SHP77 treated with DMSO at 0.1 percent for 48 hours (cell line): Measurements from ENCODE around the gene CCDC88C.
"Not testable (repeated sequence)": the region's sequence is repeated elsewhere in the genome, so short reads cannot be mapped to it uniquely, and the experiment has no call there.

Source experiments
- DNase-seq: peaks from one replicate; lab custom pipeline; 2025; lab: John Stamatoyannopoulos, UW

Gene CCDC88C

DNA sequence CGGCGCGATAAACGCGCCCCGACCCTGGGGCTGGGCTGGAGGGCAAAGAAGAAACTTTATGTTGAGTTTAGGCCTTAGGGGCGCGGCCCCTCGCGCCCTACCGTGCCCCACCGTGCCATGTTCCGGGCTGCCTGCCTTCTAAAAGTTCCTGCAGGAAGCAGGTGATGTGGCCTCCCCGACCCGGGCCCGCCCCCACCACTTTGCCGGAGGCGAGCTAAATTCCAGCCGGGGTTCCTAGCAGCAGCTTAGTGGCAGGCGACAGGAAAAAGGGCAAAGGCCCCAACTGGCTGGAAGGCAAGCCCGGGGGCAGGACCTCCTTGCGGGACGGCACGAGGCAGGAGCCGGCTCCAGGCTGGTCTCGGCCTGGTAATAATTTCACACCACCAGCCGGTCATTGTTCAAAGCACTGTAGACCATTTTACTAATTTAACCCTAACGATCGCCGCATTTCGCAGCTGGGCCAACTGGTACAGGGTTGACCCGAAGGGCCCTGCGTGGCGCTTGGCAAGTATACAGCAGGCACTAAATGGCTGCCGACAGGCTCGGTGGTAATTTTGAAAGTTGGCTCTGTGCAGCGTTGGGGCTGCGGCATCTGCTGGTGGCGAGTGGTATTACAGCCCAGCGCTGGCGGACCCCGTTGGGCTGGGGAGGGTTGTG lies 895 bp upstream of the CCDC88C start:
- no peak for DNase-seq

DNA sequence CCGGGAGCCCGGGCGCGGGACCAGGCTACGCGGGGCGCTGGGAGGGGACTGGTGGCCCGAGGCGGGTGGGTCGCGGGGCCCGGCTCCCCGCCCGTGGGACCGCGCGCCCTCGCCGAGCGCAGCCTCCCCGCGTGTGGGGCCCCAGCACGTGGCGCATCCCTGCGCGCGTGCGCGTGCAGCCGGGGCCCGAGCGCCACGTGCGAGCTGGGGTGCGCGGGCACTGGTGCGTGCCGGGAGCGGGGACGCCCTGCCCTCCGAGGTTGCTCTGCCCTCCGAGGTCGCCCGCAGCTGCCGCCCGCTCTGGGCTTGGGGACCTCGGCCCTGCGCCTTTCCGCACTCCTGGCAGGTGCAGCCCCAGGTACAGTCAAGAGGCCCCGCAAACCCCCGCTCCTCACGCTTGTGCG lies 365 bp upstream of the CCDC88C start:
- no peak for DNase-seq

DNA sequence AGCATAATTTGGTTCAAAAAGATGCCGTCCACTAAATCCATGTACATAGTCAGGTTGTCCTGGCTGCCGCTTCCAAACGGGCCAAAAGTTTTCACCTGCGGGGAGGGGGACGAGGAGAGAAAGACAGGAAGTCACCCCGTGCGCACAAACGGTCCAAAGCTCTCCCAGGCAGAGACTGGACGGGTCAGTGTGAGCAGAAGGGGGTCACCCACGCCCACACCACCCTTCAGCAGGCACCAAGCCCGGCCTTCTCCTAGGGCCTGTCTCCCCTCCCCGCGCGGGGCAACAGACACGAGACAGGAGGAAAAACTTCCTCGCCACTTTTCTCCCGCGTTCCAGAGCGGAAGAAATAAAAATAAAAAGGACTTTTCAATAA lies 888 bp downstream of the CCDC88C start:
- no peak for DNase-seq

DNA sequence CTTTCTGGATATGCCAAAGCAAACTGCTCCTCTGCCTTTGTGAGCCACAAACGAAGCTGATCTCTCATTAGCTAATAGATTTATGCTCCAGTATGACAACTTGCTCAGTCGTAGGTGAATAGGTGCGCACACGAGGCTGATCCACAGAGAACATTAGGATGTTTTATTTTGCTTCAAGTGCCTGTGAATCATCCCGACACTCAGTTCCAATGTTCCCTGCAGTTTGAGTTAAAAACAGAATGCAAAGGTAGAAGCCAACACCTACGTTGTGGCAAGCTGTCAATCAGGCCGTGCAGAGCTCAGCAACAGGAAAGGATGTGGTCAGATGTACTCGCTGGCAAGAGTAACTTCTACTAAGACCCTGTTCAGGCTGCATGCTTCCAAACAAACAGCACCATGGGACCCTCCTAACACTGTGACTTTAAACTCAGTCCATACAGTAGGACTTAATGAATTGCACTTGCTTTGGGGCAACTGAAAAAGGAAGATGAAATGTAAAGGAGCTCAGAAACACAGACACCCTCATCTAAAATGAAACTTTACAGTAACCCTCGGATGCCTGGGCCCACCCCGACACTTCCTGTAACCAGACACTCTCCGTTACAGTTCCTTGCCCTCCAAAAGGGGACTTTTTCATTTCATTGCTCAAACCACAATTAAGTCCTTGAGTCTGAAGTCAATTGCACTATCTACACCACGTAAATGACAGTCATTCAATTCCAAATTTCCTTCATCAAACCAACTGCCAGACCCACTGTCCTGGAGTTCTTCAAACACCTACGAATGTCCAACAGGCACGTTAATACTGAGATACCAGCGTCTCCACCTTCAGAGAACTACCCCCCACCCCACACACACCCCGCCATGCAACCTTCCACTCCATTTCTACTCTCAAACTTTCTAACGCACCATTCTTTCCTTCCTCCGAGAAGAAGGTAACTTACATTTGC lies 1.6 kb downstream of the CCDC88C start:
- no peak for DNase-seq

DNA sequence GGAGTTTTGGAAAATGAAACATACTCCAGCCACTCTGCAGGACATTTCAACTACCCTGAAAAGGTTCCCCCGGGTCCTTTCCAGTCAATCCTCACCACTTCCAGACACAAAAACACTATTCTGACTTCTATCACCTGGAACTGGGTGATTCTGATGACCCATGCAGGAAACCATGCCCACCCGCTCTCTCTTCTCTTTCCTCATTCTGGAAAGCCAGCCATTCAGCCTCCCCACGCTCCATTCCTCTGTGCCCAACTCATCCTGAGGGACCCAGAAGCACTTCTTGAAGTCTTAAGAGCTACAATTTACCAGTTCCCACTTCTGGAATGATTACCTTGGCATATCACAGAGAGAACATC lies 3.2 kb downstream of the CCDC88C start:
- no peak for DNase-seq

DNA sequence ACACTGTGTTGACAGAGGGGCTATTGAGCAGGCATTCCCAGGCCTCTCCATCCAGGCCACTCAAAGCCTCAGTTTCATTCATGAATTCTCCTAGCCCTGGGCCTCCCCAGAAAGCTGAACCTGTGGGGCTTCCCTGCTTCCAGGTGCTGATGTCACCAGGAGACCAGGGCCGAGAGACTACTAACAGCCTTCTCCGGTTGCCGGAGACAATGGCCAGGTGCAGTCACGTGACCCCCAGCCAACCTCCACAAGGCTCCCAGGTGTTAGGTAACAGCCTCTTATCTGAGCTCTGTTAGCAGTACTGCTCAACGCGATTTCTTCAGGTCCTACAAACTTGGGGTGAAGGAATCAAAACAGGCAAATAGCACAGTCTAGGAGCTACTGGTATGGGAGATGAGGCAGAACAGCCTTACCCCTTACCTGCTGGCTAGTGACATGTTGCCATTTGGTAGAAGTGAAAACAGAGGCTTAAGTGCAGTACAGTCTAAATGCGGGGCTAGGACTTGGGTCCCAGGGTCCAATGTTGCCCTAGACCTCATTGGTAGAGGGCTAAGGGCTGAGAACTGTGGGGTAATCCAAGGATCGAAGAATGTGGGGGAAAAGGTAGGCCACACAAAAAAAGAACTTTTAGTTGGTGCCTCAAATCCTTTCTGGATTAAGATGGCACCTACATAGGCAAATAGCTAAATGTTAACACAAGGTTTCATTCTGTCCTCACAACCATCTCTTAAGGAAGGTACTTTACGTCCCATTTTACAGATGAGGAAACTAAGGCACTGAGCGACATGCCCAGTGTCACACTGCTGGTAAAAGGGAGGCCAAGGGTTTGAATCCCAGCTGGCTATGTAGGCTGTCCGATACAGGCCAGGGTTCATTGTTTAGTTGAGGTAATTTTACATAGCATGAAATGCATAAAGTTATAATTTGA lies 3.8 kb downstream of the CCDC88C start:
- DNase-seq = no peak

DNA sequence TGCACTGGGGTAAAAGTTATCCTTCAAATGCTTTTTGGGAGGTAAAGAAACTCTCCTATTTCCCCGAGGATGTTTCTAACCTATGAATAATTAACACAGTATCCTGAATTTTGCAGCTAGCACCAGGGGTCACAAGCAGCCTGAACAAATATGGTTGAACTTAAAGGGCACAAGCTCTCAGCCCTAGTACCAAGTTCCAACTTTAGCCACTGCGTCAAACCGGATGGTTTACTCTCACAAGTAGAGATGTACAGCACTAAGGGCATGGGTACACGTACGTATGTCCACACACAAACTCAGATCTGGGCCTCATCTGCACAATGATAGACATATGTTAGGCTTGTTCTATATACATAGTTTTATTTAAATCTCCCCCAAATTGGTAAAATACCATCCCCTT lies 4.7 kb downstream of the CCDC88C start:
- DNase-seq = no peak

DNA sequence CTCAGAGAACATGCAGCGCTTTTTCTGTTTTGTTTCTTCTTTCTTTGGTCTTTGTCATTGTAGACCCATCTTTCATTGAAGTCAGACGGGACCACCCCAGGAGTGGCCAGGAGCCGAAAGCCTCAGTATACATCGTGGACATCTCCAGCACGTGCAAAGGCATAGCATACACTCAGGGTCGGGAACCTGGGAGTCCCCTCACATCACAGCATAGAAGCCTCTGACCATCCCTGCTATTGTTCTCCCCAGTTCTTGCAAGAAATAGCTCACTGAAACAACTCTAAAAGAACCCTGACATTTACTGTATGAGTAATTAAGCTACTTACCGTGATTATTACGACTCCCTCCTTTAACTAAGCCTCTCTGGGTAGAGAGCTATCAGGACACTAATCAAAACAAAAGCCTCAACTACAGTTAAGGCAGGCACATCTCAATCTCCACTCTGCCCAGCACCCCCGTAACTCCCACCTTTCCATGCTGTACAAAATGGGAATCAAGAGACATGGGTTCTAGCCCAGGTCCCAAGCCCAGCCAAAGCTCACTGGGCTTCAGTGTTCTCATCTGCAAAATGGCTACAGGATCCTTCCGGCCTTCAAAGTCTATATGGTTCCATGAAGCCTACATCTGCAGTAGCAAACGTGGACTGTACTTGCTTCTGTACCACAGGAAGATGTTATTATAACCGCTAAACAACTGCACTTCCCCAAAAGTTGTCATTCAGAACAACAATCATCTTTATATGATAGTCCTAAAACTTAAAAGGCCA lies 6.7 kb downstream of the CCDC88C start:
- DNase-seq = no peak

DNA sequence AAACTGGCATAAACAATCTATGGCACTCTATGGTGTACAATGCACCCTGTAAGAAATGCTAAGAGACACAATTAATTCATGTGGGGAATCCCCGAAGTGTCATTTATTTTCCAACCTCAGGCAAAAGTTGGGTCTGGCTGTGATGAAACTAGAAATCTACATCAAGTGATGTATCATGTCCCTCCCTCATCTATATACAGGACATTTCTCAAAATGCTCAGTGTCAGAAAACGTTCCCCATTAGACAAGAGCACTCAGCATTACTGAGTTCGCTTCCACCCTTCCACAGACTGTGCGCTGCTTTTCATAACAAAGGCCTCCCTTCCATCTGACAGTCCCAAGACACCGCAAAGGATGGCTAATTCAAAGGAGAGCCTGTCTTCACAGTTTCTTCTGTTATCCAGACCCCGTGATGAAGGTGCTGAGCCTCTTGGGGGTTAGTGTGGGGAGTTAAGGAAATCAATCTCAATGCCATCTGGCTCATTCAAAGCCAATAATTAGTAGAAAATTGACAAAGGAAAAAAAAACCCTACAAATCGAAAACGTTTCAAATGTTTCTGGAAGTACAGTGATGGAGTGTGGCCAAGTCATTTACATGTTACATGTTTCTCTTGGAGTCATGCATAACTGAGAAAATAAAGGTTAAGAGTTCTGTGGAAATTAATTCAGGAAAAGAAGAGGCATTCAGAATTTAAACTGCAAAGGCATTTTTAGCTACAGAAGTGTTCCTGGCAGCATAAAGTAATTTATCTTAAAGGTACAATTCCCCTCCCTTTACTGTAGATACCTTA lies 7.5 kb downstream of the CCDC88C start:
- no peak for DNase-seq

DNA sequence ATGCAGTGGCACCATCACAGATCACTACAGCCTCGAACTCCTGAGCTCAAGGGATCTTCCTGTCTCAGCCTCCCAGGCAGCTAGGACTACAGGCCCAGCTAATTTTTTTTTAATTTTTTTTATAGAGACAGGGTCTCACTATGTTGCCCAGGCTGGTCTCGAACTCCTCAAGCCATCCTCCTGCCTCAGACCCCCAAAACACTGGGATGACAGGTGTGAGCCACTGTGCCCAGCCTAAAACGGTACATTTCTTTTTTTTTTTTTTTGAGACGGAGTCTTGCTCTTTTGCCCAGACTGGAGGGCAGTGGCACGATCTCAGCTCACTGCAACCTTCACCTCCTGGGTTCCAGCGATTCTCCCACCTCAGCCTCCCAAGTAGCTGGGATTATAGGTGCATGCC lies 8.4 kb downstream of the CCDC88C start:
- not testable (repeated sequence) for DNase-seq

DNA sequence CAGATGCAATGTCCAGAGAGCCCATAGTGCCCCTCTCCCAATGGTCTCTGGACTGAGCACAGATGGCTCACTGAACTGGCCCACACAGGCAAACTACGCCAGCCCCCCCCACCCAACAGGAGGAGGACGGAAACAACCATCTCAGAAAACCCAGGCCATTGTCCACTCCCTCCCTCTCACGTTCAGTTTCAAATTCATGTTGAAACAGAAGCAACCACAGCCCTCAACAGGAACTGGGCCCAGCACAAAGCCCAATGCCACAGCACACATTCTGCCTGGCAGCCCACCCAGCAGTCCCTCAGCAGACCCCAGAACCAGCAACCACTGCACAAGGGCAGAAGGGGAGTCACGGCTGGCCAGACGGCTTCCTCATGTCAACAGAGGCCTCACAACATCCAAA lies 10.6 kb downstream of the CCDC88C start:
- no peak for DNase-seq

DNA sequence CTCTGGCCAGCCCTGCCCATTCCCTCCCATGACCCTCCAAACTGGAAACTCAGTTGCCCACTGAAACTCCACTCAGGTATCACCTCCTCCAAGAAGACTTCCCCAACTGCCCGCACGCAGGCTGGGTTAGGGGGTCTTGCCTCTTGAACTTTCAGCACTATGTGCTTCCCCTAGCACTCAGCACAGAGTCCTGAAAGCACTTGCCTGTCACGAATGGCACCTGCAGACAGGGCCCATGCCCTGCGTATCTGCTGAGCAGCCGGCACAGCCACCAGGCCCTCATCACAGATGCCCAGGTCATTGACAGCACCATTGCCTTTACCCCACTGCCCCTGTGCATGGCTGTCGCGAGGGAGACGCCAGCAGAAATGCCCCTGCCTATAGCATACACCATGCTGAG lies 11.2 kb downstream of the CCDC88C start:
- no peak for DNase-seq

DNA sequence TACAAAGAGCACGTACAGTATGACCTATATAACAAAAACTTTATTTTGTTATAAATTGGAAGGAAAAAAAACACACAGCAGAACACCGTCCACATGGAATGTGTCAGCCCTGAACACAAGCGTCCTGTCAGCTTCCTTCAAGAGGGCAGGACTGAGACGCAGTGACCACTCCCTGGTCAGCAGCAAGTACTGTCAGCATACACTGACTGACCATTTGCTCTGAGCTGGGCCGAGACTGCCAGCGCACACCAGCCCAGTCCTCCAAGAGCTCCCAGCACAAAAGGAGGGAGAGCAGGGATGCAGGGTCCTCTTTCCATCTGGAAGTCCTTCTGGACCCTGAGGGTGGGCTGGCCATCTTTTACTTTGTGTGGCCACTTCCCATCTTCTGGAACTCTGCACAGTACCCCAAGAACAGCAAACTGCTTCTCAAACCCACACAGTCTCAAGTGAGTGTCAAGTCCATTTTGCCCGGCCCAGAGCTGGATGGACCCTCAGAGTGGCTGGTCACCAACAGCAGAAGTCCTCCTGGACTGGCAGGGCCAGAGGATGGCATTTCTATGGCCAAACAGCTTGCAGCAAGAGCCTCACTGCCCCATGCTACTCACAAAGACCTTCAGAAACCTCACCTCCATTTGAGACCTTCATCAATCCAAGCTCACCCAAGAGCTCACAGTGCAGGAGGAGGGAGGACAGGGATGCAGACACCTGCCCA lies 11.7 kb downstream of the CCDC88C start:
- DNase-seq = no peak

DNA sequence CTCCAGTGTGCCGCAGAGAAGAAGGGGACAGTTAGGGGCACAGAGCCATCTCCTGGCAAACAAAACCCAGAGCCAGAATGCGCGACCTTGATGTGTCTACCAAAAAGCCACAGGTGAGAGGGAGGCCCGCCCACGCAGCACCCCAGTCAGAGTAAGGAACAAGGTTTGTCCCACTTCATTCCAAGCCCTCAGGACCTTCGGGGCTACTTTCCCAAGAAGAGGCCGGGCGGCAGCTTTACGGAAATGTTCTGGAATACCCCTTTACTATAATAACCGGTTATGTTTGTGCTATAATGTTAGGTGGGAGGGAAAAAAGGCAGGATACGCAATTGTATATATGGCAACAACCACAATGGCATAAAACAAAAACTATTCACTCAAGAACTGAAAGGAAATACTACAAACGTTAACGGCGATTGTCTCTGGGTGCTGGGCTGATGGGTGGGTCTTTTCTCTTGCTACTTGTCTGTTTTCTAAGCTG lies 12.3 kb downstream of the CCDC88C start:
- no peak for DNase-seq

DNA sequence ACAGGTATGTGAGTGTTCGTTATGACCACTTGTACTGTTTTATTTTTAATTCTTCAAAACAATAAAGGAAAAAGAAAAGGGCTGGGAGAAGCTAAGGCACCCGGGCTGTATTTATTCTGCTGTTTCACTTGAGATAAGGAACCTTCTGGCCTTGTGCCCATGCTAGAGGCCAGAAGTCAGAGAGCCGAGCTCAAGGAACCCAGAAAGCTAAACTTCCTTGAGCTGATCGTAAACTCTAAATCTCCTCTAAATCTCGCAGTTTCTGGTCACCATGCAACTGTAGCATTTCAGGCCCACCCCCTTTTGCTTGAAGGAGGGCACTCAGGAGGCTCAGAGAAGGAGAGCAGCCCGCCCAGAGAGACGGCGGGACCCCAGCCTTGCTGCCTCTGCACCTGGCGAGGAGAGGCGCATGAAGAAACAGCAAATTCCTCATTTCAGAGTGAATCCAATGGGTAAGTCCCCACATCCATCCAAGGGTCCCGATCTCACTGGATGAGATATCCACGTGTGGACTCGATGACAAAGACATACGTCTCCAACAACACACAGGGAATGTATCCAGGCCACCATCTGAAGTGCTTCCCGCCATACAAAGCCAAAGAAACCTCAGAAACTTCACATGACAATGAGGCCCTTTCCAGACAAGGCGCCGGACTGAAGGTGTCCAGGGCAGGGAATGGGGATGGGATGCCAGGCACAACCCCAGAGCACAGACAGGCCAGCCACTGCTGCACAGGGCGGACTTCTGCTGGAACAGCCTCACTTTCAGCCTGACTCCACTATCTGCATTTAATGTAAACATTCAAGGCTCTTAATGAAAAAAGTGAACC lies 14.6 kb downstream of the CCDC88C start:
- no peak for DNase-seq

DNA sequence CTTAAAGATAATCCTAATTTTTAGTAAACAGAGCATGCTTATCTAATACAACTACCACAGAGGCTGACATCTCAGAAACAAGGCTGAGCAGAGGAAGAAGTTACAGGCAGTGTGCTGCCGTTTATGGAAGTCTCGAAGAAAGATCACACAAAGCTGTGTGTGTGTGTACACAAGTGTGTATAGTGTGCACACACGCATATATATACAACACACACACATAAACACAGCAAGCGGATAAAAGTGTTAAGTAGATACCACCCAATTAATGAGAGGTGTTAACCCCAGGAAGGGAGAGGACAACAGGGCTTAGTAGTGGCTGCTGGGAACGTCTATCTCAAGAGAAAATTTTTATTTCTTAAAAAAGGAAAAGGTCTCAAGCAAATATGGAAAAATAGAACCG lies 15.3 kb downstream of the CCDC88C start:
- DNase-seq = no peak

DNA sequence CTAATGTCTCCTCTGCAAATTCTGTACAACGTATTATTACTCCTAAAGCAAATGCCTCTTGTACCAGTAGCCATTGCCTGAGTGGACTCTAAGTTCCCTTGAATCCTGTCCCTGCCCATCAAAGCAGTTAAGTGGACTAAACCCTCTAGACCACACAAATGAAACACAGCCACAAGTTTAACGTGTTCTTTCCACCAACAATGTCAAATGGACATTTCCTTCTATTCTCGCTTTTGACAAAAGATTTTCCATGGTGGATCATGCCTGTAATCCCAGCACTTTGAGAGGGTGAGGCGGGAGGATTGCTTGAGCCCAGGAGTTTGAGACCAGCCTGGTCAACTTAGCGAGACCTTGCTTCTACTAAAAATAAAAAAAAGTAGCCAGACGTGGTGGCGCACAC lies 15.9 kb downstream of the CCDC88C start:
- DNase-seq = no peak

DNA sequence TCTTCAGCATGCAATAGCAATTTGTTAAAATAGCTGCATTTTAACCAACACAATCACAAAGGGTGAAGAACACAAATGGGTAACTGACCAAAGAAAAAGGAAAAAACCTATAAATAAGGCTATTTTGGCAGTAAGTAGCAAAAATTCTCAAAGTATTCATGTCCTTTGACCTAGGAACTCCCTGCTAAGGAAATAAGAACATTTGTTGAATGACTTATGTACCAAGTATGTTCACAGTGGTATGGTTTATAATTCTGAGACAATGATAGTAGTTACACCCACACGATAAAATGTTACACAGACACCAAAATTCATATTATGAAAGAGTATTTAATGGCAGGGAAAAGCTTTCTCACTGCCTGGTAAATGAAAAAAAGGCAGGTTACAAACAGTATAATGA lies 16.9 kb downstream of the CCDC88C start:
- no peak for DNase-seq
